K562 (cell line): ENCODE results near the gene KIN. TPM values are rescaled to one million over a fixed set of nuclear protein-coding genes. Genes with fewer than 3 reads are reported as not detected.

Experiments
- ATAC-seq: fragments of 200-7000 bp; cut with Tn5 transposase; 3 replicates; pipeline ENCODE4 v1.9.1; 2020; ENCODE audit warnings: moderate library complexity
- BruUV-seq: library from RNA; stranded (reverse); fragments of 400-500 nt; replicated peaks from 2 replicates; lab custom pipeline; 2021; lab: Mats Ljungman, UMichigan
- CTCF ChIA-PET: fragments of 300-600 bp; formaldehyde crosslinking; extraction: SDS; loops from one replicate; lab custom pipeline; 2021; ENCODE audit warnings: low intra/inter-chr PET ratio; lab: Yijun Ruan, JAX
- POLR2A ChIA-PET: fragments of 300-600, 350-650 bp; sonication (Branson Sonifier 250); formaldehyde crosslinking; extraction: SDS; loops from one replicate; lab custom pipeline; 2021; ENCODE audit warnings: antibody characterized with exemption, inconsistent platforms; lab: Yijun Ruan, JAX
- DNase-seq, 4 experiments: peaks; one replicate each; pipeline versions ENCODE4 v3.0.0 to v3.0.0-alpha.2; 2011 to 2018; ENCODE audit warnings: low spot score in 3 of 4, mixed read lengths in 3 of 4; ENCODE audit errors: extremely low read depth in 1 of 4
- FAIRE-seq: peaks from 2 replicates; lab custom pipeline; 2011; peaks lifted over from hg19 to GRCh38; lab: Jason Lieb, UNC
- H2AFZ ChIP-seq: 2 replicates; pipeline ENCODE4 v1.6.0; 2011; ENCODE audit warnings: low read depth, low read length, control low read depth, inconsistent platforms
- H3K27ac ChIP-seq: fragments of 200-600 bp; 3 replicates; pipeline ENCODE4 v1.8.0; 2011; ENCODE audit warnings: low read depth, mild to moderate bottlenecking, control low read depth, inconsistent platforms, low read length, moderate library complexity, mixed read lengths; ENCODE audit errors: extremely low read depth
- H3K27me3 ChIP-seq, 2 experiments: fragments of 300-600 bp in 1 of 2; 2 replicates in 1 of 2; 3 replicates in 1 of 2; pipeline versions ENCODE4 v1.6.0 to v1.8.0; 2011; ENCODE audit warnings: inconsistent platforms in 2 of 2, low read length in 2 of 2, mild to moderate bottlenecking in 1 of 2, mixed read lengths in 1 of 2, moderate library complexity in 1 of 2; ENCODE audit not compliant: control insufficient read depth in 2 of 2, insufficient read depth in 2 of 2
- H3K36me3 ChIP-seq: fragments of 300-600 bp; 3 replicates; pipeline ENCODE4 v1.8.0; 2011; ENCODE audit warnings: mild to moderate bottlenecking, low read length, inconsistent platforms; ENCODE audit not compliant: control insufficient read depth, insufficient read depth
- H3K4me1 ChIP-seq, 2 experiments: fragments of 200-600 bp in 1 of 2; replicated peaks in 1 of 2; 2 replicates in 1 of 2; 3 replicates in 1 of 2; pipeline versions ENCODE4 v1.5.1 to v1.8.0; 2011; ENCODE audit warnings: inconsistent platforms in 2 of 2, low read length in 2 of 2, mild to moderate bottlenecking in 1 of 2, mixed read lengths in 1 of 2, moderate library complexity in 1 of 2; ENCODE audit not compliant: control insufficient read depth in 2 of 2, insufficient read depth in 2 of 2
- H3K4me2 ChIP-seq: 2 replicates; pipeline ENCODE4 v1.6.1; 2011; ENCODE audit warnings: low read length, control low read depth, inconsistent platforms, mixed read lengths; ENCODE audit not compliant: insufficient read depth
- H3K4me3 ChIP-seq: fragments of 200-600 bp; sonication (generic), shearing (Covaris generic); 2 replicates; pipeline ENCODE4 v1.5.1; 2016; ENCODE audit warnings: control low read depth, inconsistent platforms
- H3K79me2 ChIP-seq: fragments of 200-600 bp; 3 replicates; pipeline ENCODE4 v1.8.0; 2011; ENCODE audit warnings: low read length, inconsistent platforms; ENCODE audit not compliant: control insufficient read depth, insufficient read depth
- H3K9ac ChIP-seq, 2 experiments: 2 replicates each; pipeline versions ENCODE4 v1.6.0 to v1.6.1; 2011; ENCODE audit warnings: low read depth in 2 of 2, low read length in 2 of 2, control low read depth in 1 of 2, inconsistent platforms in 1 of 2, mild to moderate bottlenecking in 1 of 2, mixed read lengths in 1 of 2; ENCODE audit not compliant: insufficient read depth in 1 of 2
- H3K9me1 ChIP-seq: one replicate; pipeline ENCODE4 v1.6.0; 2011; ENCODE audit warnings: inconsistent platforms, mild to moderate bottlenecking, low read length, moderate library complexity; ENCODE audit not compliant: control insufficient read depth, insufficient read depth
- H3K9me3 ChIP-seq: replicated peaks from 2 replicates; pipeline ENCODE4 v1.5.1; 2011; ENCODE audit warnings: low read depth, low read length, inconsistent platforms; ENCODE audit not compliant: control insufficient read depth, insufficient read depth
- H4K20me1 ChIP-seq: replicated peaks from 2 replicates; pipeline ENCODE4 v1.6.1; 2011; ENCODE audit warnings: low read length, inconsistent platforms, mixed read lengths; ENCODE audit not compliant: control insufficient read depth, insufficient read depth
- CREB1 ChIP-seq, 2 experiments: sonication (generic) in 1 of 2; formaldehyde crosslinking in 1 of 2; IDR thresholded peaks; 2 replicates each; pipeline versions ENCODE4 v1.6.1 to v1.8.0; 2012 to 2022; ENCODE audit warnings: inconsistent platforms in 1 of 2, mild to moderate bottlenecking in 1 of 2, missing genetic modification reagents in 1 of 2, moderate library complexity in 1 of 2
- DEAF1 ChIP-seq: fragments of 450-650 bp; formaldehyde crosslinking; IDR thresholded peaks from 2 replicates; pipeline ENCODE4 v1.4.0; 2020; ENCODE audit warnings: mild to moderate bottlenecking, moderate library complexity
- KAT8 ChIP-seq: fragments of 450-650 bp; IDR thresholded peaks from 2 replicates; pipeline ENCODE4 v1.6.1; 2016; ENCODE audit warnings: low read depth, mild to moderate bottlenecking
- RBBP5 ChIP-seq: fragments of 200-600 bp; sonication (generic); IDR thresholded peaks from 2 replicates; pipeline ENCODE4 v1.6.1; 2012; ENCODE audit warnings: borderline replicate concordance, mild to moderate bottlenecking, low read length, control low read depth, inconsistent platforms; ENCODE audit not compliant: insufficient read depth, poor library complexity, severe bottlenecking
- RBM39 ChIP-seq: fragments of 200-400 bp; formaldehyde crosslinking; optimal IDR thresholded peaks from 2 replicates; pipeline ENCODE3; 2018; ENCODE audit warnings: low read depth, low read length
- SAP30 ChIP-seq: fragments of 200-600 bp; sonication (generic); IDR thresholded peaks from 2 replicates; pipeline ENCODE4 v1.6.1; 2012; ENCODE audit warnings: borderline replicate concordance, low read depth, mild to moderate bottlenecking, moderate library complexity, low read length, control low read depth, inconsistent platforms; ENCODE audit not compliant: insufficient read depth, poor library complexity, severe bottlenecking
- SMARCA4 ChIP-seq: fragments of 450-650 bp; IDR thresholded peaks from 2 replicates; pipeline ENCODE4 v1.6.1; 2016
- TRIM28 ChIP-seq: fragments of 450-650 bp; IDR thresholded peaks from 2 replicates; pipeline ENCODE4 v1.6.1; 2017
- XRCC3 ChIP-seq: fragments of 450-650 bp; IDR thresholded peaks from 2 replicates; pipeline ENCODE4 v1.6.1; 2017; ENCODE audit warnings: mild to moderate bottlenecking, moderate library complexity
- ZBTB1 ChIP-seq: sonication (generic); formaldehyde crosslinking; IDR thresholded peaks from 2 replicates; pipeline ENCODE4 v1.8.1; 2023; ENCODE audit warnings: missing genetic modification reagents, low read depth, mild to moderate bottlenecking, borderline replicate concordance
- ZNF277 ChIP-seq: fragments of 250-450 bp; sonication (Bioruptor Pico); IDR thresholded peaks from 2 replicates; pipeline ENCODE4 v1.8.0; 2022; ENCODE audit warnings: inconsistent platforms, mild to moderate bottlenecking, moderate library complexity, borderline replicate concordance
- ZNF431 ChIP-seq: sonication (generic); formaldehyde crosslinking; IDR thresholded peaks from 2 replicates; pipeline ENCODE4 v1.8.0; 2022; ENCODE audit warnings: mild to moderate bottlenecking, missing genetic modification reagents
- WGBS: fragments of 100-300 bp; shearing (Covaris generic); methylation state at CpG from one replicate; pipeline ENCODE4 v1.1.6; 2016; ENCODE audit warnings: low coverage, mixed read lengths; ENCODE audit not compliant: insufficient coverage; ENCODE audit errors: missing lambda C conversion rate; 5-methylcytosine and 5-hydroxymethylcytosine counted together
- in situ Hi-C: fragments of 300-500 bp; cut with MboI; formaldehyde crosslinking; loops from 4 replicates; pipeline ENCODE4 v1.15.0; 2018; ENCODE audit warnings: inconsistent platforms, mixed read lengths
- intact Hi-C: fragments of 100-400 bp; cut with micrococcal nuclease; formaldehyde crosslinking; loops from 2 replicates; pipeline ENCODE4 v1.14.2; 2022
- polyA plus RNA-seq, 8 experiments: library from polyadenylated mRNA; depleted of rRNA in 4 of 8; stranded (reverse) in 5 of 8; unstranded in 3 of 8; fragments of >200 nt; fragmentation: Nextera tagmentation in 2 of 8; fragmentation: Illumina TruSeq in 1 of 8; extraction: Ambion mirVana in 2 of 8; extraction: Trizol in 1 of 8; gene quantifications; 2 replicates each; pipeline versions ENCODE4 v1.2.1 to v1.2.3, GENCODE V29; 2011 to 2014; ENCODE audit warnings: inconsistent platforms in 1 of 8, missing spikeins in 1 of 8
- total RNA-seq, 7 experiments: library from RNA; depleted of rRNA in 6 of 7; stranded (reverse); fragments of >200 nt in 6 of 7; fragmentation: Illumina TruSeq in 2 of 7; extraction: Trizol in 2 of 7; gene quantifications; 2 replicates each; pipeline versions ENCODE4 v1.2.1 to v1.2.3, GENCODE V29; 2011 to 2021; ENCODE audit warnings: low replicate concordance in 1 of 7

KIN gene
- total and polyA plus RNA-seq, 9 of the 15 experiments (the other 6 are each of a cell fraction or from before 2014, with no cell fraction given), result 11.7 to 35.6 (median 16.0) TPM

- FAIRE-seq, result no peak
- H3K9ac ChIP-seq, result peak overlapping the region; percentile 94 to 100
- peaks cover 4 to 12% of the 10 kb centered on the region in 2 experiments; a peak in 4 of 5 replicates for H3K4me1 ChIP-seq
- under 1% methylated on average over 25 of the region's 25 CpGs for WGBS
- H3K4me3 ChIP-seq, result peak overlapping the region; percentile 92
- no TSS peak for BruUV-seq
- POLR2A ChIA-PET, result interaction anchor here (0.9 to 3.1 kb wide), 5 partner anchors 11 to 30 kb away, joined by 3 to 12 read pairs (median 4); partner anchors contain the start of gene TAF3
- peaks cover 19% of the 10 kb centered on the region; the same call in 1 of the 2 replicates for H4K20me1 ChIP-seq
- H2AFZ ChIP-seq, result peak overlapping the region; percentile 86
- H3K36me3 ChIP-seq, result peaks cover 37% of the 10 kb centered on the region
- H3K79me2 ChIP-seq, result peaks cover 98% of the 10 kb centered on the region
- CTCF ChIA-PET, result no interaction called here
- no peaks in the 10 kb centered on the region for H3K27me3 ChIP-seq
- ATAC-seq, result peak; percentile 47
- H3K27ac ChIP-seq, result peak overlapping the region; percentile 87
- peak in 3 of 4 experiments; percentile 18 to 57 (median 35) for DNase-seq
- peak overlapping the region; percentile 94 for H3K4me2 ChIP-seq
- H3K9me1 ChIP-seq, result no peaks in the 10 kb centered on the region
- intact Hi-C loops (loop anchor here (2.0 kb wide), 1 partner anchor 30 kb away; the partner anchor contains the start of gene TAF3), in situ Hi-C loops (no loop called here)
- H3K9me3 ChIP-seq, result no peaks in the 10 kb centered on the region
- TF ChIP-seq CREB1 (IDR thresholded peaks at IDR 0.05) (no peak), CREB1 (CRISPR knock-in tag; IDR thresholded peaks at IDR 0.05) (peak; percentile 48; the same call in 1 of the 2 replicates), ZNF277 (CRISPR knock-in tag) (no peak), SMARCA4 (no peak), ZBTB1 (CRISPR knock-in tag) (0 out of 2 replicates have a peak, but pooled peaks have one; percentile 11), ZNF431 (CRISPR knock-in tag) (0 out of 2 replicates have a peak, but pooled peaks have one; percentile 59), RBBP5 (peak; percentile 5), XRCC3 (no peak), KAT8 (no peak), TRIM28 (no peak), RBM39 (no peak), DEAF1 (CRISPR knock-in tag) (no peak), SAP30 (peak; percentile 81)
These were observed 970 bp upstream of the KIN start for GRCh38 chr10:7788639-7789286.
